Measurements from ENCODE around the gene PFDN5. TPM values are rescaled to one million over a fixed set of nuclear protein-coding genes. Genes with fewer than 3 reads are reported as not detected.

The PFDN5 gene
- total and polyA plus RNA-seq, 2 experiments from 2014 or later: 199 to 567 TPM

GRCh38 chr12:53292426-53292825 lies 2.9 kb upstream of the PFDN5 start:
- Histone ChIP-seq H3K79me2 (replicated peaks; ENCODE audit: insufficient read depth) (peaks cover 21% of the 10 kb centered on the region), H3K4me2 (no peak overlapping the region), H3F3A (replicated peaks; ENCODE audit: low read depth) (peaks cover 15% of the 10 kb centered on the region; the same call in 1 of the 2 replicates), H2AFZ (no peak overlapping the region), H3K4me3 (no peak overlapping the region), H3K4me1 (ENCODE audit: insufficient read depth) (peaks cover 5% of the 10 kb centered on the region; the same call in 1 of the 2 replicates), H3K9me2 (ENCODE audit: insufficient read depth) (no peaks in the 10 kb centered on the region), H3K36me3 (ENCODE audit: insufficient read depth) (peaks cover 20% of the 10 kb centered on the region; the same call in 1 of the 2 replicates), H3K27me3 (ENCODE audit: insufficient read depth) (no peaks in the 10 kb centered on the region), H3K27ac (ENCODE audit: low read depth) (no peak overlapping the region), H4K20me1 (replicated peaks; ENCODE audit: insufficient read depth) (no peaks in the 10 kb centered on the region; the same call in none of the 2 replicates)
- H3K4me3 Mint-ChIP-seq: no peak overlapping the region
- H3K4me1 Mint-ChIP-seq: peaks cover 13% of the 10 kb centered on the region
- TF ChIP-seq JUNB (IDR thresholded peaks at IDR 0.05; ENCODE audit: unreplicated experiment) (no peak), ZNF462 (CRISPR knock-in tag; IDR thresholded peaks at IDR 0.05) (no peak), EZH2phosphoT487 (IDR thresholded peaks at IDR 0.05; ENCODE audit: unreplicated experiment) (no peak)
- H3K9me3 Mint-ChIP-seq: no peaks in the 10 kb centered on the region
- ATAC-seq (no peak), DNase-seq (ENCODE audit: low spot score) (no peak)
- no peak overlapping the region for H3K27ac Mint-ChIP-seq
- H3K27me3 Mint-ChIP-seq (ENCODE audit: insufficient read depth, low read depth, poor library complexity): peaks cover 9% of the 10 kb centered on the region
- peaks cover 62% of the 10 kb centered on the region for H3K36me3 Mint-ChIP-seq (ENCODE audit: low read depth)

- H3K27ac ChIP-seq (ENCODE audit: low read depth): peak overlapping the region; percentile 80; the same call in 1 of the 2 replicates
- no peaks in the 10 kb centered on the region for H3K27me3 ChIP-seq (ENCODE audit: insufficient read depth)
- peaks cover 40% of the 10 kb centered on the region for H3F3A ChIP-seq (replicated peaks; ENCODE audit: low read depth)
- DNase-seq (ENCODE audit: low spot score) (no peak), ATAC-seq (no peak)
- peak overlapping the region; percentile 93 for H3K4me2 ChIP-seq
- no peaks in the 10 kb centered on the region; the same call in 1 of the 2 replicates for H4K20me1 ChIP-seq (replicated peaks; ENCODE audit: insufficient read depth)
- peaks cover 31% of the 10 kb centered on the region for H3K79me2 ChIP-seq (replicated peaks; ENCODE audit: insufficient read depth)
- H2AFZ ChIP-seq: peak overlapping the region; percentile 82
- peaks cover 58% of the 10 kb centered on the region for H3K36me3 Mint-ChIP-seq (ENCODE audit: low read depth)
- no peaks in the 10 kb centered on the region for H3K9me3 Mint-ChIP-seq
- H3K27me3 Mint-ChIP-seq (ENCODE audit: insufficient read depth, low read depth, poor library complexity): peaks cover 13% of the 10 kb centered on the region
- no peaks in the 10 kb centered on the region for H3K9me2 ChIP-seq (ENCODE audit: insufficient read depth)
- peak overlapping the region; percentile 97 for H3K4me3 ChIP-seq
- H3K27ac Mint-ChIP-seq: peak overlapping the region; percentile 98
- peaks cover 14% of the 10 kb centered on the region; the same call in 1 of the 2 replicates for H3K4me1 ChIP-seq (ENCODE audit: insufficient read depth)
- peaks cover 25% of the 10 kb centered on the region for H3K4me1 Mint-ChIP-seq
- peak overlapping the region; percentile 99 for H3K4me3 Mint-ChIP-seq
- 0 out of 2 replicates have a peak, but pooled peaks cover 5% of the 10 kb centered on the region for H3K36me3 ChIP-seq (ENCODE audit: insufficient read depth)
- TF ChIP-seq ZNF462 (CRISPR knock-in tag; IDR thresholded peaks at IDR 0.05) (no peak), CTCF (conservative IDR thresholded peaks at IDR 0.05; ENCODE audit: low read depth in 2 of 2) (no peak)
Measured at GRCh38 chr12:53295891-53296219, 513 bp downstream of the PFDN5 start.

Data from GM23338 (cell line).